WTC11 (cell line): Measurements from ENCODE around the gene SARM1. TPM values are rescaled to one million over a fixed set of nuclear protein-coding genes. Genes with fewer than 3 reads are reported as not detected.
A peak's percentile ranks its signal among the peaks of the same experiment; 100 is the strongest.

Source experiments
- ATAC-seq: fragments of 200-7000 bp; cut with Tn5 transposase; 2 replicates; pipeline ENCODE4 v1.10.0; 2021; ENCODE audit warnings: mild to moderate bottlenecking, moderate library complexity
- CTCF ChIA-PET: fragments of 300-600 bp; sonication (Branson Sonifier 250); formaldehyde crosslinking; loops from one replicate; lab custom pipeline; 2021; ENCODE audit warnings: antibody characterized with exemption; lab: Charles Lee
- POLR2A ChIA-PET: fragments of 350-600 bp; sonication (Branson Sonifier 250); formaldehyde crosslinking; loops from one replicate; lab custom pipeline; 2021; ENCODE audit warnings: antibody characterized with exemption; lab: Charles Lee
- DNase-seq: peaks from one replicate; pipeline ENCODE4 v3.0.0; 2021; ENCODE audit warnings: low spot score
- H3K27ac Mint-ChIP-seq: 2 replicates; pipeline ENCODE4 v1.8.0; 2021; ENCODE audit warnings: mixed read lengths
- H3K27me3 Mint-ChIP-seq: 2 replicates; pipeline ENCODE4 v1.8.0; 2021; ENCODE audit warnings: low read depth, mild to moderate bottlenecking, moderate library complexity, mixed read lengths
- H3K36me3 Mint-ChIP-seq: 2 replicates; pipeline ENCODE4 v1.8.0; 2021; ENCODE audit warnings: mixed read lengths
- H3K4me1 Mint-ChIP-seq: 2 replicates; pipeline ENCODE4 v1.8.0; 2022; ENCODE audit warnings: mixed read lengths
- H3K4me3 Mint-ChIP-seq: 2 replicates; pipeline ENCODE4 v1.8.0; 2021; ENCODE audit warnings: mild to moderate bottlenecking, moderate library complexity, mixed read lengths
- H3K9me3 Mint-ChIP-seq: 2 replicates; pipeline ENCODE4 v1.8.0; 2021; ENCODE audit warnings: mixed read lengths
- CTCF ChIP-seq: fragments of 200-600 bp; IDR thresholded peaks from 2 replicates; pipeline ENCODE4 v1.8.0; 2022; ENCODE audit warnings: antibody characterized with exemption
- FOXK1 ChIP-seq: sonication (generic); formaldehyde crosslinking; IDR thresholded peaks from 2 replicates; pipeline ENCODE4 v1.8.0; 2022; ENCODE audit warnings: mild to moderate bottlenecking, moderate library complexity, missing genetic modification reagents
- FOXP1 ChIP-seq: sonication (generic); formaldehyde crosslinking; IDR thresholded peaks from 2 replicates; pipeline ENCODE4 v1.8.0; 2022; ENCODE audit warnings: missing genetic modification reagents, mild to moderate bottlenecking, moderate library complexity, borderline replicate concordance
- GRHL2 ChIP-seq: fragments of 250-450 bp; sonication (Bioruptor Pico); IDR thresholded peaks from 2 replicates; pipeline ENCODE4 v1.8.0; 2022; ENCODE audit warnings: mild to moderate bottlenecking, moderate library complexity; ENCODE audit not compliant: insufficient replicate concordance, severe bottlenecking
- HMGA2 ChIP-seq: fragments of 250-450 bp; sonication (Bioruptor Pico); IDR thresholded peaks from 2 replicates; pipeline ENCODE4 v1.4.0; 2021; ENCODE audit warnings: mild to moderate bottlenecking, moderate library complexity
- HMGXB4 ChIP-seq: sonication (generic); formaldehyde crosslinking; IDR thresholded peaks from 2 replicates; pipeline ENCODE4 v1.8.1; 2023; ENCODE audit warnings: mild to moderate bottlenecking, moderate library complexity, missing genetic modification reagents
- NFE2L1 ChIP-seq: sonication (generic); formaldehyde crosslinking; IDR thresholded peaks from 2 replicates; pipeline ENCODE4 v1.8.1; 2023; ENCODE audit warnings: missing genetic modification reagents
- NFYB ChIP-seq: sonication (generic); formaldehyde crosslinking; conservative IDR thresholded peaks from 2 replicates; pipeline ENCODE4 v1.8.0; 2022; ENCODE audit warnings: low read depth, missing genetic modification reagents
- NR3C1 ChIP-seq: sonication (generic); formaldehyde crosslinking; conservative IDR thresholded peaks from 2 replicates; pipeline ENCODE4 v1.8.1; 2023; ENCODE audit warnings: low read depth, mild to moderate bottlenecking, missing genetic modification reagents
- OVOL2 ChIP-seq: fragments of 250-450 bp; sonication (Bioruptor Pico); IDR thresholded peaks from 2 replicates; pipeline ENCODE4 v1.9.0; 2021; ENCODE audit warnings: mild to moderate bottlenecking, borderline replicate concordance
- RELA ChIP-seq: sonication (generic); formaldehyde crosslinking; IDR thresholded peaks from 2 replicates; pipeline ENCODE4 v1.8.1; 2022; ENCODE audit warnings: missing genetic modification reagents, mild to moderate bottlenecking, borderline replicate concordance
- SP1 ChIP-seq: sonication (generic); formaldehyde crosslinking; conservative IDR thresholded peaks from 2 replicates; pipeline ENCODE4 v1.8.1; 2022; ENCODE audit warnings: missing genetic modification reagents
- STAT6 ChIP-seq: sonication (generic); formaldehyde crosslinking; conservative IDR thresholded peaks from 2 replicates; pipeline ENCODE4 v1.8.1; 2023; ENCODE audit warnings: mild to moderate bottlenecking, low read depth, missing genetic modification reagents, moderate library complexity
- ZBTB21 ChIP-seq: sonication (generic); formaldehyde crosslinking; IDR thresholded peaks from 2 replicates; pipeline ENCODE4 v1.8.1; 2023; ENCODE audit warnings: mild to moderate bottlenecking, missing genetic modification reagents, borderline replicate concordance
- ZNF138 ChIP-seq: sonication (generic); formaldehyde crosslinking; conservative IDR thresholded peaks from 2 replicates; pipeline ENCODE4 v1.8.1; 2022; ENCODE audit warnings: mild to moderate bottlenecking, moderate library complexity, missing genetic modification reagents
- ZNF396 ChIP-seq: fragments of 250-450 bp; sonication (Bioruptor Pico); IDR thresholded peaks from 2 replicates; pipeline ENCODE4 v1.8.0; 2021; ENCODE audit warnings: mild to moderate bottlenecking, moderate library complexity, borderline replicate concordance
- ZNF532 ChIP-seq: fragments of 250-450 bp; sonication (Bioruptor Pico); IDR thresholded peaks from 2 replicates; pipeline ENCODE4 v1.9.0; 2021; ENCODE audit warnings: mild to moderate bottlenecking, borderline replicate concordance
- total RNA-seq: library from RNA; stranded (reverse); gene quantifications from 3 replicates; pipeline ENCODE4 v1.2.3, GENCODE V29; 2021
- TF ChIP-seq, protein P1 (sequence below): sonication (generic); formaldehyde crosslinking; IDR thresholded peaks from 2 replicates; pipeline ENCODE4 v1.8.0; 2022; ENCODE audit warnings: mild to moderate bottlenecking, missing genetic modification reagents
- TF ChIP-seq, protein P2 (sequence below): sonication (generic); formaldehyde crosslinking; IDR thresholded peaks from 2 replicates; pipeline ENCODE4 v1.8.1; 2023; ENCODE audit warnings: mild to moderate bottlenecking, missing genetic modification reagents, moderate library complexity
- TF ChIP-seq, protein P3 (sequence below): fragments of 250-450 bp; sonication (Bioruptor Pico); IDR thresholded peaks from 2 replicates; pipeline ENCODE4 v1.9.0; 2021; ENCODE audit warnings: moderate library complexity, mild to moderate bottlenecking, inconsistent platforms, borderline replicate concordance
- TF ChIP-seq, protein P4 (sequence below): sonication (generic); formaldehyde crosslinking; IDR thresholded peaks from 2 replicates; pipeline ENCODE4 v1.8.1; 2023; ENCODE audit warnings: mild to moderate bottlenecking, missing genetic modification reagents, moderate library complexity

Gene SARM1
- total RNA-seq, 1 experiment from 2014 or later, result 3.8 TPM

- Mint-ChIP-seq H3K36me3 (peaks cover 2% of the 10 kb centered on the region; the same call in 1 of the 2 replicates), H3K27ac (no peak overlapping the region), H3K9me3 (no peaks in the 10 kb centered on the region), H3K4me3 (peak overlapping the region; percentile 58), H3K4me1 (peaks cover 11% of the 10 kb centered on the region), H3K27me3 (peaks cover 79% of the 10 kb centered on the region)
- ATAC-seq (peak; percentile 77), DNase-seq (peak; percentile 85)
- CTCF ChIA-PET, result interaction anchor here (0.6 to 6.9 kb wide), 9 partner anchors 11 to 155 kb away, joined by 3 to 63 read pairs (median 3); partner anchors contain the start of gene VTN
- POLR2A ChIA-PET, result no interaction called here
- TF ChIP-seq, protein P1, sequence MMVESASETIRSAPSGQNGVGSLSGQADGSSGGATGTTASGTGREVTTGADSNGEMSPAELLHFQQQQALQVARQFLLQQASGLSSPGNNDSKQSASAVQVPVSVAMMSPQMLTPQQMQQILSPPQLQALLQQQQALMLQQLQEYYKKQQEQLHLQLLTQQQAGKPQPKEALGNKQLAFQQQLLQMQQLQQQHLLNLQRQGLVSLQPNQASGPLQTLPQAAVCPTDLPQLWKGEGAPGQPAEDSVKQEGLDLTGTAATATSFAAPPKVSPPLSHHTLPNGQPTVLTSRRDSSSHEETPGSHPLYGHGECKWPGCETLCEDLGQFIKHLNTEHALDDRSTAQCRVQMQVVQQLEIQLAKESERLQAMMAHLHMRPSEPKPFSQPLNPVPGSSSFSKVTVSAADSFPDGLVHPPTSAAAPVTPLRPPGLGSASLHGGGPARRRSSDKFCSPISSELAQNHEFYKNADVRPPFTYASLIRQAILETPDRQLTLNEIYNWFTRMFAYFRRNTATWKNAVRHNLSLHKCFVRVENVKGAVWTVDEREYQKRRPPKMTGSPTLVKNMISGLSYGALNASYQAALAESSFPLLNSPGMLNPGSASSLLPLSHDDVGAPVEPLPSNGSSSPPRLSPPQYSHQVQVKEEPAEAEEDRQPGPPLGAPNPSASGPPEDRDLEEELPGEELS (CRISPR knock-in tag), result peak; percentile 13; the same call in 1 of the 2 replicates
- TF ChIP-seq, protein P2, sequence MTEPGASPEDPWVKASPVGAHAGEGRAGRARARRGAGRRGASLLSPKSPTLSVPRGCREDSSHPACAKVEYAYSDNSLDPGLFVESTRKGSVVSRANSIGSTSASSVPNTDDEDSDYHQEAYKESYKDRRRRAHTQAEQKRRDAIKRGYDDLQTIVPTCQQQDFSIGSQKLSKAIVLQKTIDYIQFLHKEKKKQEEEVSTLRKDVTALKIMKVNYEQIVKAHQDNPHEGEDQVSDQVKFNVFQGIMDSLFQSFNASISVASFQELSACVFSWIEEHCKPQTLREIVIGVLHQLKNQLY (CRISPR knock-in tag), result no peak
- TF ChIP-seq RELA (no peak), ZNF138 (CRISPR knock-in tag) (peak; percentile 28; the same call in 1 of the 2 replicates), ZNF532 (CRISPR knock-in tag) (no peak), OVOL2 (CRISPR knock-in tag) (no peak), ZBTB21 (CRISPR knock-in tag) (no peak), CTCF (peak; percentile 49; the same call in 1 of the 2 replicates), FOXP1 (CRISPR knock-in tag) (peak; percentile 88), FOXK1 (CRISPR knock-in tag) (peak; percentile 48; the same call in 1 of the 2 replicates), SP1 (CRISPR knock-in tag) (no peak), STAT6 (CRISPR knock-in tag) (no peak), ZNF396 (no peak), GRHL2 (no peak), HMGXB4 (peak; percentile 95), NFYB (no peak), HMGA2 (CRISPR knock-in tag) (no peak), NR3C1 (CRISPR knock-in tag) (no peak), NFE2L1 (CRISPR knock-in tag) (0 out of 2 replicates have a peak, but pooled peaks have one; percentile 52)
- TF ChIP-seq, protein P3, sequence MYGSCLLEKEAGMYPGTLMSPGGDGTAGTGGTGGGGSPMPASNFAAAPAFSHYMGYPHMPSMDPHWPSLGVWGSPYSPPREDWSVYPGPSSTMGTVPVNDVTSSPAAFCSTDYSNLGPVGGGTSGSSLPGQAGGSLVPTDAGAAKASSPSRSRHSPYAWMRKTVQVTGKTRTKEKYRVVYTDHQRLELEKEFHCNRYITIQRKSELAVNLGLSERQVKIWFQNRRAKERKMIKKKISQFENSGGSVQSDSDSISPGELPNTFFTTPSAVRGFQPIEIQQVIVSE (CRISPR knock-in tag), result no peak
- TF ChIP-seq, protein P4, sequence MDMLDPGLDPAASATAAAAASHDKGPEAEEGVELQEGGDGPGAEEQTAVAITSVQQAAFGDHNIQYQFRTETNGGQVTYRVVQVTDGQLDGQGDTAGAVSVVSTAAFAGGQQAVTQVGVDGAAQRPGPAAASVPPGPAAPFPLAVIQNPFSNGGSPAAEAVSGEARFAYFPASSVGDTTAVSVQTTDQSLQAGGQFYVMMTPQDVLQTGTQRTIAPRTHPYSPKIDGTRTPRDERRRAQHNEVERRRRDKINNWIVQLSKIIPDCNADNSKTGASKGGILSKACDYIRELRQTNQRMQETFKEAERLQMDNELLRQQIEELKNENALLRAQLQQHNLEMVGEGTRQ (CRISPR knock-in tag), result no peak; the same call in 1 of the 2 replicates
Observed at GRCh38 chr17:28381141-28381825, 9.8 kb downstream of the SARM1 start.
